GM12865 (cell line): ENCODE data around the gene LEMD3.
A peak's percentile ranks its signal among the peaks of the same experiment; 100 is the strongest.

Source experiments
- DNase-seq: peaks from one replicate; pipeline ENCODE4 v3.0.0; 2010; ENCODE audit warnings: low read depth
- H3K4me3 ChIP-seq: 2 replicates; pipeline ENCODE4 v1.5.1; 2011; ENCODE audit warnings: mild to moderate bottlenecking, low read depth, low read length, control low read depth
- CTCF ChIP-seq: IDR thresholded peaks from 2 replicates; pipeline ENCODE4 v1.5.1; 2011; ENCODE audit warnings: low read length, control low read depth, low read depth, inconsistent platforms; ENCODE audit not compliant: insufficient read depth; ENCODE audit errors: missing control alignments

Gene LEMD3

GRCh38 chr12:65152596-65152995, 16.8 kb upstream of the LEMD3 start:
- DNase-seq, result no peak
- TF ChIP-seq CTCF, result no peak
- H3K4me3 ChIP-seq, result no peak overlapping the region

- peak; percentile 41 for DNase-seq
- TF ChIP-seq CTCF, result no peak
- no peak overlapping the region for H3K4me3 ChIP-seq
These were observed 13.6 kb upstream of the LEMD3 start for GRCh38 chr12:65155784-65156183.

- H3K4me3 ChIP-seq, result peak overlapping the region; percentile 19; the same call in 1 of the 2 replicates
- DNase-seq, result peak; percentile 77
- TF ChIP-seq CTCF, result no peak
These were observed 13.0 kb upstream of the LEMD3 start for GRCh38 chr12:65156366-65156841.

- no peak for DNase-seq
- TF ChIP-seq CTCF, result no peak
- 0 out of 2 replicates have a peak overlapping the region, but pooled peaks have one; percentile 19 for H3K4me3 ChIP-seq
These were observed 12.3 kb upstream of the LEMD3 start for GRCh38 chr12:65157091-65157490.

GRCh38 chr12:65162609-65163008, 6.8 kb upstream of the LEMD3 start:
- H3K4me3 ChIP-seq, result no peak overlapping the region
- peak; percentile 42 for DNase-seq
- no peak for TF ChIP-seq CTCF

- H3K4me3 ChIP-seq, result no peak overlapping the region
- TF ChIP-seq CTCF, result no peak
- DNase-seq, result no peak
These were observed 5.1 kb upstream of the LEMD3 start for GRCh38 chr12:65164244-65164643.

- peak; percentile 7 for DNase-seq
- H3K4me3 ChIP-seq, result no peak overlapping the region
- no peak for TF ChIP-seq CTCF
These were observed 4.6 kb upstream of the LEMD3 start for GRCh38 chr12:65164774-65165173.
